GM21723 (cell line): ENCODE measurements around the gene PLEKHA6.

ENCODE experiments used
- ATAC-seq: cut with Tn5 transposase; IDR thresholded peaks from one replicate; pipeline ENCODE4 v1.9.1; 2021; ENCODE audit warnings: mild to moderate bottlenecking, moderate library complexity; ENCODE audit not compliant: unreplicated experiment

The PLEKHA6 gene

GRCh38 chr1:204286831-204287421, 72.8 kb downstream of the PLEKHA6 start:
- ATAC-seq = no peak

GRCh38 chr1:204286315-204286714, 73.4 kb downstream of the PLEKHA6 start:
- no peak for ATAC-seq

- no peak for ATAC-seq
Measured at GRCh38 chr1:204285436-204286305, 74.1 kb downstream of the PLEKHA6 start.

GRCh38 chr1:204284929-204285328, 74.8 kb downstream of the PLEKHA6 start:
- no peak for ATAC-seq

- no peak for ATAC-seq
Measured at GRCh38 chr1:204283711-204284651, 75.7 kb downstream of the PLEKHA6 start.

GRCh38 chr1:204282761-204283221, 76.9 kb downstream of the PLEKHA6 start:
- ATAC-seq = no peak

GRCh38 chr1:204280099-204280961, 79.4 kb downstream of the PLEKHA6 start:
- ATAC-seq = no peak

- no peak for ATAC-seq
Measured at GRCh38 chr1:204278958-204279357, 80.8 kb downstream of the PLEKHA6 start.

- ATAC-seq = no peak
Measured at GRCh38 chr1:204278251-204278650, 81.5 kb downstream of the PLEKHA6 start.

- no peak for ATAC-seq
Measured at GRCh38 chr1:204277563-204278219, 82.0 kb downstream of the PLEKHA6 start.

GRCh38 chr1:204275695-204276370, 83.9 kb downstream of the PLEKHA6 start:
- ATAC-seq = no peak

- no peak for ATAC-seq
Measured at GRCh38 chr1:204274446-204274845, 85.3 kb downstream of the PLEKHA6 start.

- ATAC-seq = no peak
Measured at GRCh38 chr1:204272505-204272904, 87.2 kb downstream of the PLEKHA6 start.

GRCh38 chr1:204271970-204272369, 87.8 kb downstream of the PLEKHA6 start:
- ATAC-seq = no peak

- no peak for ATAC-seq
Measured at GRCh38 chr1:204268101-204268500, 91.6 kb downstream of the PLEKHA6 start.

- ATAC-seq = no peak
Measured at GRCh38 chr1:204267191-204267601, 92.5 kb downstream of the PLEKHA6 start.

GRCh38 chr1:204266504-204267034, 93.2 kb downstream of the PLEKHA6 start:
- ATAC-seq = no peak

- no peak for ATAC-seq
Measured at GRCh38 chr1:204265665-204266064, 94.1 kb downstream of the PLEKHA6 start.

- no peak for ATAC-seq
Measured at GRCh38 chr1:204264805-204265204, 94.9 kb downstream of the PLEKHA6 start.
